IMR-90 (cell line): ENCODE results near the gene PNMA1. TPM values are rescaled to one million over a fixed set of nuclear protein-coding genes. Genes with fewer than 3 reads are reported as not detected.
A peak's percentile ranks its signal among the peaks of the same experiment; 100 is the strongest.

Experiments
- ATAC-seq: fragments of 200-7000 bp; cut with Tn5 transposase; 2 replicates; pipeline ENCODE4 v1.9.1; 2020; ENCODE audit warnings: low read depth, mild to moderate bottlenecking, moderate library complexity
- BruUV-seq: library from RNA; stranded (reverse); fragments of 400-500 nt; replicated peaks from 2 replicates; lab custom pipeline; 2021; lab: Mats Ljungman, UMichigan
- CTCF ChIA-PET: fragments of 300-600 bp; formaldehyde crosslinking; extraction: SDS; loops from one replicate; lab custom pipeline; 2021; ENCODE audit warnings: antibody characterized with exemption; lab: Yijun Ruan, JAX
- POLR2A ChIA-PET: fragments of 300-600 bp; sonication (Branson Sonifier 250); formaldehyde crosslinking; loops from one replicate; lab custom pipeline; 2022; ENCODE audit warnings: antibody characterized with exemption; ENCODE audit not compliant: unreplicated experiment; lab: Charles Lee
- DNase-seq: peaks from one replicate; pipeline ENCODE4 v3.0.0; 2013
- H2AFZ ChIP-seq: replicated peaks from 2 replicates; pipeline ENCODE3; 2013; ENCODE audit warnings: low read length, mild to moderate bottlenecking; ENCODE audit not compliant: poor library complexity
- H2AK5ac ChIP-seq: 2 replicates; pipeline ENCODE4 v1.6.1; 2013; ENCODE audit warnings: low read depth, low read length, inconsistent platforms
- H2AK9ac ChIP-seq: replicated peaks from 2 replicates; pipeline ENCODE3; 2013; ENCODE audit warnings: mild to moderate bottlenecking, low read depth, low read length, moderate library complexity; ENCODE audit not compliant: poor library complexity
- H2BK120ac ChIP-seq: 2 replicates; pipeline ENCODE4 v1.6.1; 2013; ENCODE audit warnings: low read depth, low read length, inconsistent platforms
- H2BK15ac ChIP-seq: 3 replicates; pipeline ENCODE4 v1.6.1; 2013; ENCODE audit warnings: low read depth, low read length, inconsistent platforms
- H2BK20ac ChIP-seq: 2 replicates; pipeline ENCODE4 v1.6.1; 2013; ENCODE audit warnings: low read depth, mild to moderate bottlenecking, inconsistent platforms, low read length, moderate library complexity
- H2BK5ac ChIP-seq: 2 replicates; pipeline ENCODE4 v1.6.1; 2013; ENCODE audit warnings: mild to moderate bottlenecking, low read depth, low read length, inconsistent platforms; ENCODE audit not compliant: poor library complexity, severe bottlenecking
- H3K14ac ChIP-seq: replicated peaks from 2 replicates; pipeline ENCODE4 v1.6.1; 2013; ENCODE audit warnings: low read depth, low read length, inconsistent platforms
- H3K18ac ChIP-seq: 2 replicates; pipeline ENCODE4 v1.6.1; 2013; ENCODE audit warnings: low read depth, low read length, control low read depth
- H3K23ac ChIP-seq: 2 replicates; pipeline ENCODE4 v1.6.1; 2013; ENCODE audit warnings: low read depth, low read length, inconsistent platforms
- H3K27ac ChIP-seq: 2 replicates; pipeline ENCODE4 v1.5.1; 2013; ENCODE audit warnings: mild to moderate bottlenecking, control low read depth, low read length; ENCODE audit not compliant: insufficient read depth
- H3K27me3 ChIP-seq: 2 replicates; pipeline ENCODE4 v1.6.1; 2013; ENCODE audit warnings: low read length; ENCODE audit not compliant: control insufficient read depth, insufficient read depth
- H3K36me3 ChIP-seq: 2 replicates; pipeline ENCODE4 v1.6.1; 2013; ENCODE audit warnings: low read length, mixed read lengths; ENCODE audit not compliant: control insufficient read depth, insufficient read depth
- H3K4ac ChIP-seq: 2 replicates; pipeline ENCODE4 v1.6.1; 2013; ENCODE audit warnings: low read depth, low read length, inconsistent platforms
- H3K4me1 ChIP-seq: 2 replicates; pipeline ENCODE4 v1.6.1; 2013; ENCODE audit warnings: low read length, mixed read lengths; ENCODE audit not compliant: control insufficient read depth, insufficient read depth
- H3K4me2 ChIP-seq: 2 replicates; pipeline ENCODE4 v1.6.1; 2013; ENCODE audit warnings: low read depth, mild to moderate bottlenecking, control low read depth, low read length, moderate library complexity
- H3K4me3 ChIP-seq: 2 replicates; pipeline ENCODE4 v1.5.1; 2013; ENCODE audit warnings: low read depth, mild to moderate bottlenecking, control low read depth, low read length, moderate library complexity; ENCODE audit not compliant: insufficient read depth
- H3K56ac ChIP-seq: 2 replicates; pipeline ENCODE4 v1.6.1; 2013; ENCODE audit warnings: low read length, inconsistent platforms; ENCODE audit not compliant: insufficient read depth; ENCODE audit errors: extremely low read depth
- H3K79me1 ChIP-seq, 2 experiments: 2 replicates each; pipeline ENCODE4 v1.6.1; 2013; ENCODE audit warnings: low read length in 2 of 2, inconsistent platforms in 1 of 2, low read depth in 1 of 2
- H3K9ac ChIP-seq: 2 replicates; pipeline ENCODE4 v1.6.1; 2013; ENCODE audit warnings: low read depth, low read length, control low read depth
- H3K9me1 ChIP-seq: 2 replicates; pipeline ENCODE4 v1.6.1; 2013; ENCODE audit warnings: low read length, inconsistent platforms; ENCODE audit not compliant: insufficient read depth
- H3K9me3 ChIP-seq: 2 replicates; pipeline ENCODE4 v1.6.1; 2013; ENCODE audit warnings: low read length; ENCODE audit not compliant: control insufficient read depth, insufficient read depth
- H4K20me1 ChIP-seq: 2 replicates; pipeline ENCODE4 v1.6.1; 2013; ENCODE audit warnings: low read length, inconsistent platforms; ENCODE audit not compliant: insufficient read depth
- H4K5ac ChIP-seq: 2 replicates; pipeline ENCODE4 v1.6.1; 2013; ENCODE audit warnings: mild to moderate bottlenecking, low read depth, low read length, control low read depth
- H4K8ac ChIP-seq, 2 experiments: 2 replicates each; pipeline ENCODE4 v1.6.1; 2013; ENCODE audit warnings: low read depth in 2 of 2, low read length in 2 of 2, control low read depth in 1 of 2, inconsistent platforms in 1 of 2
- H4K91ac ChIP-seq: 2 replicates; pipeline ENCODE4 v1.6.1; 2013; ENCODE audit warnings: low read depth, low read length, inconsistent platforms; ENCODE audit not compliant: insufficient read depth
- BHLHE40 ChIP-seq: fragments of 150-350 bp; IDR thresholded peaks from 2 replicates; pipeline ENCODE4 v1.6.1; 2016; ENCODE audit warnings: mild to moderate bottlenecking, low read depth, low read length
- CEBPB ChIP-seq: IDR thresholded peaks from 2 replicates; pipeline ENCODE4 v1.6.1; 2012; ENCODE audit warnings: low read depth, low read length, improper control_type of control experiment
- CTCF ChIP-seq: conservative IDR thresholded peaks from 2 replicates; pipeline ENCODE4 v1.5.1; 2012; ENCODE audit warnings: mild to moderate bottlenecking, low read depth, low read length, improper control_type of control experiment
- FOS ChIP-seq: fragments of 150-350 bp; IDR thresholded peaks from 2 replicates; pipeline ENCODE4 v1.6.1; 2016; ENCODE audit warnings: low read depth, low read length
- MXI1 ChIP-seq: IDR thresholded peaks from 2 replicates; pipeline ENCODE4 v1.6.1; 2012; ENCODE audit warnings: low read depth, mild to moderate bottlenecking, low read length, moderate library complexity, borderline replicate concordance
- POLR2A ChIP-seq: IDR thresholded peaks from 2 replicates; pipeline ENCODE4 v1.6.1; 2012; ENCODE audit warnings: mild to moderate bottlenecking, low read depth, low read length
- RCOR1 ChIP-seq: IDR thresholded peaks from 2 replicates; pipeline ENCODE4 v1.6.1; 2012; ENCODE audit warnings: mild to moderate bottlenecking, low read length, improper control_type of control experiment; ENCODE audit not compliant: insufficient replicate concordance
- SMC3 ChIP-seq: fragments of 150-350 bp; IDR thresholded peaks from 2 replicates; pipeline ENCODE4 v1.6.1; 2016; ENCODE audit warnings: low read depth, mild to moderate bottlenecking, antibody characterized with exemption, low read length, moderate library complexity
- WGBS, 2 experiments: methylation state at CpG; one replicate each; pipeline versions ENCODE4 v1.1.5 to v1.1.7; 2013; ENCODE audit warnings: missing lambda C conversion rate in 2 of 2; ENCODE audit not compliant: insufficient read length in 1 of 2; ENCODE audit errors: extremely low coverage in 2 of 2; 5-methylcytosine and 5-hydroxymethylcytosine counted together
- dilution Hi-C: fragments of 300-500 bp; cut with HindIII; formaldehyde crosslinking; loops from one replicate; pipeline ENCODE4 v1.14.3; 2018; ENCODE audit warnings: low sequenced_read_pairs; ENCODE audit not compliant: unreplicated experiment
- in situ Hi-C: fragments of 300-500 bp; cut with MboI; formaldehyde crosslinking; loops from 3 replicates; pipeline ENCODE4 v1.14.3; 2019; ENCODE audit warnings: low sequenced_read_pairs, inconsistent platforms, mixed read lengths
- intact Hi-C: fragments of 100-400 bp; cut with micrococcal nuclease; formaldehyde crosslinking; loops from 2 replicates; pipeline ENCODE4 v1.10.0; 2022
- polyA plus RNA-seq, 3 experiments: library from polyadenylated mRNA; depleted of rRNA; stranded (reverse); fragments of >200 nt; gene quantifications; 2 replicates each; pipeline ENCODE4 v1.2.3, GENCODE V29; 2012; ENCODE audit warnings: low replicate concordance in 1 of 3
- total RNA-seq: library from RNA; depleted of rRNA; stranded (reverse); fragments of >200 nt; gene quantifications from 2 replicates; pipeline ENCODE4 v1.2.3, GENCODE V29; 2012
- TF ChIP-seq, protein P1 (sequence below): fragments of 150-350 bp; IDR thresholded peaks from 2 replicates; pipeline ENCODE4 v1.6.1; 2017; ENCODE audit warnings: mild to moderate bottlenecking, antibody characterized with exemption, low read length, low read depth

Gene PNMA1
- total and polyA plus RNA-seq, 2 of the 4 experiments (the other 2 are of a cell fraction): 6.5 to 28.2 TPM

DNA sequence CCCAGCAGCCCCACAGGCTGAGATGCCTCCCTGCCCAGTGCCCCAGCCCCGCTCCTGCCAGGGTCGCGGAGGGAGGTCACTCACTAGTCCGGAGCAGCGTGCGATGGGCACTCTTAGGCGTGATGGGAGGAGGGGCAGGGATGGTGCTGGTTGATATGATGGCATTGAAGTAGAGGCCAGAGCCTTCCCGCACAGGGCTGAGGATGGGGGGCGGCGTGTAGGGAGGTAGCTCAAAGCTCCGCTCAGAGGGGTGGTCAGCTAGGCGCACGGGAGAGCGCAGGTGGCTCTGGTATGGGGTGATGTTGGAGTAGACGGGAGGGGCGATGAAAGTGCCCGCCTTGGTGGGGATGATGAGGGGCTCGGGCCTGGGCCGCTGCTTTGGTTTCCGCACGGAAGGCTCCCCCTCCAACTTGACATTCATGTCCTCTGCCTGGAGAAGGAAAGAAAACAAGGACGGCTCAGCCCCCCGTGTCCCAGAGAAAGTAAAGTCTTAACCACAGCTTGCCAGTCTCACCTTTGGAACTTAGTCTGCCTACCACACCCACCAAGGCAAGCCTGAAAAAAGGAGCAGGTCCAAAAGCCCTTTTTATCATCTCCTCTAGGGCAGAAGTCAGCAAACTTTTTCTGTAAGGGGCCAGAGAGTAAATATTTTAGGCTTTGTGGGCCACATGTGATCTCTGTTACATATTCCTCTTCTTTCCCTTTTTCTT, 15.5 kb upstream of the PNMA1 start:
- CTCF ChIA-PET: interaction anchor here (0.6 to 1.1 kb wide), 4 partner anchors 11 to 115 kb away, joined by 3 to 12 read pairs (median 6); no protein-coding TSS in a partner anchor
- H3K9me1 ChIP-seq: 0 out of 2 replicates have a peak, but pooled peaks cover 4% of the 10 kb centered on the region
- peaks cover 23% of the 10 kb centered on the region for H3K4me1 ChIP-seq
- dilution Hi-C loops (no loop called here), in situ Hi-C loops (no loop called here), intact Hi-C loops (loop anchor here (2.0 to 10.0 kb wide), 3 partner anchors 95 to 308 kb away; no protein-coding TSS in a partner anchor)
- H3K23ac ChIP-seq: no peak overlapping the region
- ATAC-seq (no peak), DNase-seq (no peak)
- H2BK15ac ChIP-seq: no peak overlapping the region
- no peak overlapping the region for H4K91ac ChIP-seq
- H2AK9ac ChIP-seq: no peak overlapping the region
- no peak overlapping the region for H3K14ac ChIP-seq
- H3K18ac ChIP-seq: no peak overlapping the region
- no peak overlapping the region for H2BK120ac ChIP-seq
- H3K36me3 ChIP-seq: peaks cover 60% of the 10 kb centered on the region
- POLR2A ChIA-PET: no interaction called here
- H2BK5ac ChIP-seq: no peak overlapping the region
- H3K27ac ChIP-seq: no peak overlapping the region
- H3K4ac ChIP-seq: no peak overlapping the region
- no peak overlapping the region for H3K4me2 ChIP-seq
- H3K56ac ChIP-seq: no peak overlapping the region
- no TSS peak for BruUV-seq
- WGBS, 2 experiments: 95% methylated on average over 4 of the region's 23 CpGs; no CpG with 5 or more reads in 1 of the 2 experiments
- H2BK20ac ChIP-seq: no peak overlapping the region
- peaks cover 28% of the 10 kb centered on the region; the same call in 1 of the 2 replicates for H4K20me1 ChIP-seq
- no peak overlapping the region for H3K9ac ChIP-seq
- TF ChIP-seq CEBPB: no peak
- TF ChIP-seq RCOR1: no peak
- no peak for TF ChIP-seq SMC3
- TF ChIP-seq MXI1: no peak
- TF ChIP-seq, protein P1, sequence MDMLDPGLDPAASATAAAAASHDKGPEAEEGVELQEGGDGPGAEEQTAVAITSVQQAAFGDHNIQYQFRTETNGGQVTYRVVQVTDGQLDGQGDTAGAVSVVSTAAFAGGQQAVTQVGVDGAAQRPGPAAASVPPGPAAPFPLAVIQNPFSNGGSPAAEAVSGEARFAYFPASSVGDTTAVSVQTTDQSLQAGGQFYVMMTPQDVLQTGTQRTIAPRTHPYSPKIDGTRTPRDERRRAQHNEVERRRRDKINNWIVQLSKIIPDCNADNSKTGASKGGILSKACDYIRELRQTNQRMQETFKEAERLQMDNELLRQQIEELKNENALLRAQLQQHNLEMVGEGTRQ: no peak
- TF ChIP-seq FOS: no peak
- no peak for TF ChIP-seq BHLHE40
- TF ChIP-seq POLR2A: no peak
- no peak for TF ChIP-seq CTCF
- H3K9me3 ChIP-seq: no peaks in the 10 kb centered on the region
- H4K8ac ChIP-seq: no peak overlapping the region
- H4K5ac ChIP-seq: no peak overlapping the region
- no peak overlapping the region for H2AK5ac ChIP-seq
- H3K79me1 ChIP-seq: peaks cover 21 to 79% of the 10 kb centered on the region in 2 experiments
- no peak overlapping the region for H3K4me3 ChIP-seq
- no peaks in the 10 kb centered on the region for H3K27me3 ChIP-seq
- H2AFZ ChIP-seq: peak overlapping the region; percentile 10
